Upper lobe of left lung (tissue), 4 donors: Measurements from ENCODE around the gene METRNL.

Experiments
- CTCF ChIP-seq, 6 experiments: fragments of 450-650 bp in 4 of 6; fragments of 200-600 bp in 2 of 6; sonication (generic) in 2 of 6; IDR thresholded peaks; one replicate each; pipeline ENCODE4 v1.5.1; 2016 to 2019; ENCODE audit warnings: antibody characterized with exemption in 6 of 6
- EP300 ChIP-seq, 4 donors: sonication (generic); formaldehyde crosslinking; IDR thresholded peaks; one replicate each; pipeline ENCODE4 v1.5.1; 2017; ENCODE audit warnings: antibody characterized with exemption in 4 of 4, control low read depth in 2 of 4
- POLR2A ChIP-seq, 4 donors: fragments of 450-650 bp; IDR thresholded peaks; one replicate each; pipeline ENCODE4 v1.5.1; 2016 to 2017; ENCODE audit warnings: antibody characterized with exemption in 4 of 4, mild to moderate bottlenecking in 2 of 4
- POLR2AphosphoS5 ChIP-seq, 2 donors: sonication (generic); formaldehyde crosslinking; IDR thresholded peaks; one replicate each; pipeline ENCODE4 v1.5.1; 2017; ENCODE audit warnings: antibody characterized with exemption in 2 of 2

- no peak for TF ChIP-seq CTCF (IDR thresholded peaks at IDR 0.05)
- no peak for TF ChIP-seq EP300 (IDR thresholded peaks at IDR 0.05)
- TF ChIP-seq POLR2A (IDR thresholded peaks at IDR 0.05) = no peak
- no peak for TF ChIP-seq POLR2AphosphoS5 (IDR thresholded peaks at IDR 0.05)
Observed at GRCh38 chr17:83122834-83123233, 43.4 kb downstream of the METRNL start.
